DMS114 treated with DMSO at 0.1 percent for 48 hours (cell line): ENCODE data around the gene MIAT.

ENCODE experiments used
- DNase-seq: peaks from one replicate; lab custom pipeline; 2025; ENCODE audit not compliant: unreplicated experiment; lab: John Stamatoyannopoulos, UW

Gene MIAT

DNA sequence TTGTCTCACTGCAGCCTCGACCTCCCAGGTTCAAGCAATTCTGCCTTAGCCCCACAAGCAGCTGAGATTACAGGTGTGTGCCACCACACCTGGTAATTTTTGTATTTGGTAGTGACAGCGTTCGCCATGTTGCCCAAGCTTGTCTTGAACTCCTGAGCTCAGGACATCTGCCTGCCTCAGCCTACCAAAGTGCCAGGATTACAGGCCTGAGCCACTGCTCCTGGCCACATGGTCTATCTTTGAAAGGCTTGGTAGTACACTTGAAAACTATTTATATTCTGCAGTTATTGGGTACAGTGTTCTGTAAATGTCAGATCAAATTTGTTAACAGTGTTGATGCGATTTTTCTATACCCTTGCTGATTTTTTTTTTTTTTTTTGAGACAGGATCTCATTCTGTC, 26.1 kb upstream of the MIAT start:
- DNase-seq, result no peak

DNA sequence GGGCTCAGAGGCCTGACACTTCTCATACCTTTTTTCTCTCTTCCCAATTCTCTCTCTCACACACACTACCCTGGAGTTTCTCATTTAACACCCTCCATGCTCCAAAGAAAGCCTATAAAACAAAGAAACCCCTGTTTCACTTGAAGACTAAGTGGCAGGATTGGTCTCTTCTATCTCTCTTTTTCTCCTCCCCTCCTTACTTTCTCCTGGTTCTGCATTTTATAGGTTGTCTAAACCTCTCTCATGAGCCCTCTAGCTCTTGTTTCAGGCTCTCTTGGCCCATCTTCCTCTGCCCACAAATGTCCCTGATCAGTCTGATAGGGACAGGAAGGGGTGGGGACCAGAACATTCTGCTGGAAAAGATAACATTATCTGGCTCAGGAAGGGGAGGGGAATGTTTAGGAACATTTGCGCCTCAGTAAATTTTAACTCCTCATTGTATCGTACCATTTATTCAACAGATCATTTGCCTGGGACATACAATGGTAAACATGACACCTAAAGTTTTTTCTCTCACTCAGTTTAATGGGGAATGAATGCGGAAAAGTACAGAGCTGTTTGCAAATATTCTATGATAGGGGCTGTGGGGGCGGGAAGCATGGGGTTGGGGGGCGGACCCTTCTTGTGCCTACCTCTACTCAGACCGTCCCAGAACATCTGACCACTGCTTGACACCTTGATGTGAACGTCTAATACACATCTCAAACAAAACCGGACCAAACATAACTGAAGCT, 24.8 kb upstream of the MIAT start:
- no peak for DNase-seq

DNA sequence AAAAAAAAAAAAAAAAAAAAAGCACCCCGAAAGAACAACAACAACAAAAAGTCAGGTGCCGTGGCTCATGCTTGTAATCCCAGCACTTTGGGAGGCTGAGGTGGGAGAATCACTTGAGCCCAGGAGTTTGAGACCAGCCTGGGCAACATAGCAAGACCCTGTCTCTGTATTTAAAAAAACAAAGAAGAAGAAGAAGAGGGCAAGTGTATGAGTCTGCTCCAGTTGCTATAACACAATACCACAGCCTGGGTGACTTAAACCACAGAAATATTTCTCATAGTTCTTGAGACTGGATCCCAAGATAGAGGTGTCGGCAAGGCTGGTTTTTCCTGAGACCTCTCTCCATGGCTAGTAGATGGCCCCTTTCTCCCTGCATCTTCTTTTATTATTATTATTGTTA, 23.2 kb upstream of the MIAT start:
- no peak for DNase-seq

DNA sequence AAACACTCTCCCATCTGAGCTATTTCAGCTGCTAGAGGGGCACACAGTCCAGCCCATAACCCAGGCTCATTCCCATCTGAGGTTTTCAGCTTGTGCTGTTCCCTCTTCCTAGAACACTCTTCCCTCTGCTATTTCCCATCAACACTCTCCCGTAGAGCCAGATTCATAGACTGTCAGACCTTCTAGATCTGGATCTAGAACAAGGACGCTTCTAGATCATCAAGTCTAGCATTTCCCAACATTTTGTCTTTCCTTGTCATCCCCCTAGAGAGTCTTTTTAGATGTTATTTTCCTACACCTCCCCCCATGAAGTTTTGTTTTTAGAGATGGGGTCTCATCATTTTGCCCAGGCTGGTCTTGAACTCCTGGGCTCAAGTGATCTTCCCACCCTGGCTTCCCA, 22.3 kb upstream of the MIAT start:
- no peak for DNase-seq

GRCh38 chr22:26636296-26636695, 21.1 kb upstream of the MIAT start:
- DNase-seq, result no peak

DNA sequence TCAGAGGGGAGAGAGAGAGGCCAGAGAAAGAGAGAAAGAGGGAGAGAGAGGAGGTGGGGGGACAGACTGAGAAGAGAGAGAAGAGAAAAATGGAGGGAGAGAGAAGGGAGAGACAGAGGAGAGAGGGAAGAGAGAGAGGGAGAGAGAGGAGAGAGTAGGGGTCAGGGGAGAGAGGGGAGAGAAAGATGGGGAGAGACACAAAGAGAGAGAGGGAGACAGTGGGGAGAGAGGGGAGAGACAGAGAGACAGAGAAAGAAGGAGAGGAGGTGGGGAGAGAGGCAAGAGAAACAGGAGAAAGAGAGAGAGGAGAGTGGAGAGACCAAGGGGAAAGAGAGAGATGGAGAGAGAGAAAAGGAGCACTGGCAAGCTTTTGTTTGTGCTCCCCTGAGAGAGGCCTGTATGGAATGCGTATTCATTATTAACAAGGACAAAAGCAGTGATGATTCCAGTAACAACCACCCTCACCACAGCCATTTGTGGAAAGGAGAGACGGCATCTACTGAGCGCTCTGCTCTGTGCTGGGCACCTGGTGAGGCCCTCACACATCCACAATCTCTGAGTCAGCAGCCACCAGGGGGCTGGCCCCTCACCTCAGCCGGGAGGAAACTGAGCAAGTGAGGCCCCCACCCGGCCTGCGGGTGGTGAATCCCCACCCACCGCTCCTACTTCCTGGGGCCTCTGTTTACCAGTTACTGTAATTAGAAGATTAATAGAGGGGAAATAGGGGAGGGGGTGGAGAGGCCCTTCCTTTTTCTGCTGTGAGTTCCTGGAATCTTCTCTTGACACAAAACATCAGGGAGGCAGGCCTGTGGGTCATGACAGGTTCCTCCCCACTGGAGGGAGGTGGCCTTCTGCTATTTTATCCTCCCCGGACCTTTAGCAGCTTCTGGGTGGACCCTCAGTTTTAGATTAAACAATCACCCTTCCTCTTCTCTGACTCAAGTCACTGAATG, 14.6 kb upstream of the MIAT start:
- DNase-seq, result no peak

DNA sequence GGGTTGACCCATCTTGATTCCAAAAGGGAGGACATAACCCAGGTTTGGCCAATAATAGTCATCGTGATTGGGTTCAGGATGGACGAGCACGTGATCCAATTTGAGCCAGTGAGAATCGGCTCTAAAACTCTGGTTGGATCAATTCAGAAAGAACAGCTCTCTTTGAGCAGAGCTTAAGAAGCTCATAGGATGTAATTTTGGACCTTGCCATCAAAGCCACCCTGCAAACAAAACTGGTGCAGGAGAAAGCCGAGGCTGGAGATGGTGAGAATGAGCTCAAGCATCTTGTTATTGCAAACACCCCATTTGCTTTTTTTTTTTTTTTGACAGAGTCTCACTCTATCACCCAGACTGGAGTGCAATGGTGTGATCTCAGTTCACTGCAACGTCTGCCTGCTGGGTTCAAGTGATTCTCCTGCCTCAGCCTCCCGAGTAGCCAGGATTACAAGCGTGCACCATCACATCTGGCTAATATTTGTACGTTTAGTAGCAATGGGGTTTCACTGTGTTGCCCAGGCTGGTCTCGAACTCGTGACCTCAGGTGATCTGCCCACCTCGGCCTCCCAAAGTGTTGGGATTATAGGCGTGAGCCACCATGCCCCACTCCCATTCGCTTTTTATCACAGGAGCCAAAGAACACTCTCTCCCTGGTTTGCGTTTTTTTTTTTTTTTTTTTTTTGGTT, 13.8 kb upstream of the MIAT start:
- no peak for DNase-seq

DNA sequence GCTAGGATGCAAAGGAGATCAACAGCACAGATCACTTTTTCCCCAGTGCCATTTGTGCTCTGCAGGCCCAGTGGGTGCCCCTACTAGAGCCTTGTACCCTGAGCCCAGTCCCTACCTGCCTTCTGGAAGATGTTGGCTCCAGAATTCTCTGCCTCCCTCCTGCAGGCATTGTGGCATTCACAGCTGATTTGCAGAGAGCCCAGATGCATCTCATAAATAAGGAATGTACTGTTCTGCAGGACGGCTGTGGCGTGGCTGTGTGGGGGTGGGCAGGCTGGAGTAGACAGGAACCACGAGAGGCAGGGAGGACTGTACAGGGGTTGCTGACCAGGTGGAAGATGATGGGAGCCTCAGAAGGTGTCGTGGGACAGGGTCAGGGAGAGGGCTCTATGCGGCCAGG, 11.2 kb upstream of the MIAT start:
- DNase-seq, result no peak

DNA sequence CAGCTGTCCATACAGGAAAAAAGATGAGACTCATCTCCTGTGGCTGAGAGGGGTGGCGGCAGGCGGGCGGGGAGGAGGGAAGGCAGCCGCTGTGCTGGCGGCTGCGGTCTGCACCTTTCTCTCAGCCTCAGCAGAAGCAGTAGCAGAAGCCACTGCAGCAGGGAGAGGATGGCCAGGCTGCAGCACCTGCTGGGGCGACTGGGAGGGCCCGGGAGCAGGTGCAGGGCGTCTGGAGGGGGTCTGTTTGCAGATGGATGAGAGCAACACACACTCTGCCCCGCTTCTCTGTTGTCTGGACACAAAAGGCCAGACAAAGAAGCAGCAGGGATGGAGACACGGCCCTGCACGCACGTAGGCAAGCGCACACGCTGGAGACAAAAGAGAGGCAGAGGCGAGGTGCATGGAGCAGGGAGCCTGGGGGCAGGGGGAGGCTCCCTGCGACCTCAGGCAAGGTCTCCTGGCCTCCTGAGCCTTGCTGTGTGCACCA, 9.3 kb upstream of the MIAT start:
- no peak for DNase-seq

- DNase-seq, result no peak
Observed at GRCh38 chr22:26648528-26649388, 8.6 kb upstream of the MIAT start.

- no peak for DNase-seq
Observed at GRCh38 chr22:26650722-26651421, 6.5 kb upstream of the MIAT start.

DNA sequence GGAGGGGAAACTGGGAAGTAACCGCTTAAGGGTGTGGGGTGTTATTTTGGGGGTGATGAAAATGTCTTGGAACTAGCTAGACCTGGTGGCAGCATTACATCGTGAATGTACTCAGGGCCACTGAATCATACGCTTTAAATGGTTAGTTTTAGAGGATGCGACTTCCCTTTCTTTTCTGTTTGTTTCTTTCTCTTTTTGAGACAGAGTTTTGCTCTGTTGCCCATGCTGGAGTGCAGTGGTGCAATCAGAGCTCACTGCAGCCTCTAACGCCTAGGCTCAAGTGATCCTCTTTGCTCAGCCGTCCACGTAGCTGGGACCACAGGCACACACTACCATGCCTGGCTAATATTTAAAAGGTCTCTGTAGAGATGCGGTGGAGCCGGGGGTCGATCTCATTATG, 5.6 kb upstream of the MIAT start:
- DNase-seq, result no peak

DNA sequence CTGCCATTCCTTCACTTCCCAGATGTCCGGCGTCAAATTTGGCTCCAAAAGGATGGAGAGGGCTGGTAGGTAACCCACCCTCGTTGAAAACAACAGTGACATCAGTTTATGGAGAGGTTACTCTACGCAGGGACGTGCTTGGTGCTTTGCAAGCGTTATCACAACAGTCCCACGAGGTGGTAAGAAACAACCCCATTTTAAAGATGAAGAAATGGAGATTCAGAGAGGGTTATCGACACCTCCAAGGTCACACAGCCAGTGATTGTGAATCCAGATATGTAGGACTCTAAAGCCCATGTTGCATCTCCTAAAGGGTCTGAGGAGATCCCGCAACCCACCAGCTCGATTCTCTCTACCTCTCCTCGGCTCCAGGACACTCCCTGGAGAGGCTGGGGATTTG, 773 bp downstream of the MIAT start:
- no peak for DNase-seq

DNA sequence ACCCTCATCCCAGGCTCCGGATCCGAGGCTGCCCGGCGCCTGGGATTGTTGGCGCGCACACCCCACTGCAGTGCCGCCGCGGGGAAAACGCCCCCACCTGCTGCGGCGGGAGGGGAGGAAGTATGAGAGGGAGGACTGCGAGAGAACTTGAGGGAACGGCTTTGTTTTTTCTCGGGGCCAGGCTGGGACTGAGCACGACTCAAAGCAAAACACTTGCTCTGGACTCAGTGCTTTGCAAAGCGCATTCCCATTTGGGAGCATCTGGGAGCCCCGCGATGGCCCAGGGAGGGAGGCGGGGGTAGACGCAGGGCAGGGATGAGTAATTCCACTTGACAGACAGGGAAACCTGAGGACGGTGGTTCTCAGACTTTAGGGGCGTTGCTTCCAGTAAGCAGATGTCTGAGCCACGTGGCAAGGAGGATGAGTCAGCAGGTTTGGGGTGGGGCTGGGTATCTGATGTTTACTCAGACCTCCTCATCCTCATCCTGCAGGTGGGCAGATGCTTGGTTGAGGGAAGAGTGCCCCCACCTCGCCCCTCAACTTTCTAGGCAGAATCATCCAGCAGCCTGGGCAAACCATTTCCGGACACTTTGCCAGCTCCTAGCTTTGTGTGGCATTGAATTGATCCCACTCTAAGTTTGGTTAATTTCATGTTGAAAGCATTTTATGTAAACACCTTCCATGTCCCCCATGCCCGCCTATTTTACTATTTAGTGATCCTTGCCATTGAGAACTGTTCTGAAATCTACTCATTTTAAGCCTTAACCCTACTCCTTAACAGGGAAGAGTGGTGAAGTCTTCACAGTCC, 1.5 kb downstream of the MIAT start:
- no peak for DNase-seq

GRCh38 chr22:26660356-26660755, 3.0 kb downstream of the MIAT start:
- DNase-seq, result no peak

DNA sequence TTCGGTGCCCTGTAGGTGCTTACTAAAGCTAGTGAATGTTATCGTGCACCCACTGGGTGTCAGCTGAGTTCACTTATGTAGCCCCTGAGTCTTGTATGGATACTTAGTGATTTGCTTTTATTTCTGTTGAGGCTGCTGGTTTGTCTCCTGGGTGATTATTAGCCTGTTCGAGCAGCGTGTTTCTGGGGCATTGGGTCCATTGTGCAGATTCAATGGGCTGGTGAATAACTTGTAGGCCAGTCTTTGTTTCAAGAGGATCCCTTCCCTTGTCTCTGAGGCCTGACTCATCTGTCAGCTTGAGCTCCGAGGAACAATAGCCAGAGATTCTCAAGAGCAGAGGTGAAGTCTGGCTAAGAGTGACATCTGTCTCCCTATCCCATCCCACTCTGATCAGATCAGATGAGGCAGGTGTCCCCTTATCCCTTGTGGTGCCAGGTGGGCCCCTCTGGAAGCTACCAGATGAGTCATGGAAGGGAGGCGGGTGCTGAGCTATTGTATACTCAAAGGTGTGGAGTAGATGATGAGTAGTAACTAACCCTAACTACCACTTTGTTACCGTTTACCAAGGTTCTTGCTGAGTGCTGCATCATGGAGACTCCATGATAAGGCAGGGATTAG, 3.7 kb downstream of the MIAT start:
- no peak for DNase-seq

DNA sequence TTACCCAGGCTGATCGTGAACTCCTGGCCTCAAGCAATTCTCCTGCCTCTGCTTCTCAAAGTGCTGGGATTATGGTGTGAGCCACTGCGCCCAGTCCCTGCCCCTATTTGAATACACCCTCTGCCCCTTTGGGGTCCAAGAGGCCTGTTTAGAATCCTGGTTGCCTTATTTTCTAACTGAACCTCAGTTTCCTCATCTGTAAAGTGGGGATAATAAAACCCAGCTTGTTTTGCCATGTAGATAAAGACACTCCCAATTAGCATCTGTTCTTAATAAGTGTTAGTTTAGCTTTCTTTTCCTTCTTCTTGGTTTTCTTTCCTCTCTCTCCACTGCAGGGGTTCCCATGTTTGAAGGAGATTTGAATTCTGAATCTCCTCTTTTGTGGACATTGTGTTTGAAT, 4.8 kb downstream of the MIAT start:
- no peak for DNase-seq

DNA sequence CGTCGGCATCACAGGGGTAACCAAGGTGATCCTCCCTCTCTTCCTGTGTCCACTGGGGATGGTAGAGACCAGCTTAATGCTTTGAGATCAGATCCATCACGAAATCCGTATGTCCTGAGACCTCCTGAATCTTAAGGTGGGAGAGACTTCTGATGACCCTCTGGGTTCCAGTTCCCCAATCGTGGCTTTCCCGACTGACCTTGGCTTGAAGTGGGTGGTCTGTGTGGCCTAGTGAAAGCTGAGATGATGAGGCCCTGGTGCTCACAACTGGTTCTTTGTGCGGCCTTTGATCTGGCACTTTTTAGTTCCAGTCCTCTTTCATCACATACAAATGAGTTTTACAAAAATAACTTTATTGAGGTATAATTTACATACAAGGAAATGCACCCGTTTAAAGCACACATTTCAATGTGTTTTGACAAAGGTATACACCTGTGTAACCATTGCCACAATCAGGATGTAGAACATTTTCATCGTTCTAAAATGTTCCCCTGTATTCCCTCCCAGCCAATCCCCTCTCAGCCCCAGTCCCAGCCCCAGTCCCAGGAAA, 6.1 kb downstream of the MIAT start:
- DNase-seq, result no peak
